SK-MEL-5 (cell line): ENCODE data around the gene SH3BP5. TPM values are rescaled to one million over a fixed set of nuclear protein-coding genes. Genes with fewer than 3 reads are reported as not detected.
A peak's percentile ranks its signal among the peaks of the same experiment; 100 is the strongest.
"Not testable (repeated sequence)": the region's sequence is repeated elsewhere in the genome, so short reads cannot be mapped to it uniquely, and the experiment has no call there.

Experiments
- DNase-seq: peaks from one replicate; pipeline ENCODE4 v3.0.0-alpha.2; 2016; ENCODE audit warnings: low read depth, low spot score
- in situ Hi-C: cut with HindIII; loops from 2 replicates; pipeline ENCODE4 v1.10.0; 2016; ENCODE audit warnings: low sequenced_read_pairs, high pct_unique_total_duplicates, low pct_unique_long_range_greater_than_20kb
- total RNA-seq: library from RNA; depleted of rRNA; stranded (reverse); fragments of >200 nt; shearing (Covaris generic); gene quantifications from 2 replicates; pipeline ENCODE4 v1.2.3, GENCODE V29; 2014

SH3BP5 gene
- total RNA-seq, 1 experiment from 2014 or later = 49.3 TPM

DNA sequence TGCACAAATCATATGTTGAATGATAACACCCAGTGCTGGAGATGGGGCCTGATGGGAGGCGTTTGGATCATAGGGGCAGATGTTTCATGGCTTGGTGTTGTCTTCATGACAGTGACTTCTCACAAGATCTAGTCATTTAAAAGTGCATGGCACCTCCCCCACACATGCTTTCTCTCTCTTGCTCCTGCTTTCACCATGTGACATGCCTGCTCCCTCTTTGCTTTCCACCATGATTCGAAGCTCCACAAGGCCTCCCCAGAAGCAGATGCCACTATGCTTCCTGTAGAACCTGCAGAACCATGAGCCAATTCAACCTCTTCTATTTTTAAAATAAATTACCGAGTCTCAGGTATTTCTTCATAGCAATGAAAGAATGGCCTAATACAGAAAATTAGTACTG is 17.8 kb upstream of the SH3BP5 start:
- no peak for DNase-seq
- in situ Hi-C loops = no loop called here

DNA sequence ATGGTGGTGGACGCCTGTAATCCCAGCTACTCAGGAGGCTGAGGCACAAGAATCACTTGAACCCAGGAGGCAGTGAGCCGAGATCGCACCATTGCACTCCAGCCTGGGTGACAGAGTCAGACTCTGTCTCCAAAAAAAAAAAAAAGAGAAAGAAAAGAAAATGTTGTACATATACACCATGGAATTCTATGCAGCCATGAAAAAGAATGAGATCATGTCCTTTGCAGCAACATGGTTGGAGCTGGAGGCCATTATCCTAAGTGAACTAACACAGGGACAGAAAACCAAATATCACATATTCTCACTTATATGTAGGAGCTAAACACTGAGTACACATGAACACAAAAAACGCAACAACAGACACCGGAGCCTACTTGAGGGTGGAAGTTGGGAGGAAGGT is 17.1 kb upstream of the SH3BP5 start:
- in situ Hi-C loops, DNase-seq: not testable (repeated sequence)

DNA sequence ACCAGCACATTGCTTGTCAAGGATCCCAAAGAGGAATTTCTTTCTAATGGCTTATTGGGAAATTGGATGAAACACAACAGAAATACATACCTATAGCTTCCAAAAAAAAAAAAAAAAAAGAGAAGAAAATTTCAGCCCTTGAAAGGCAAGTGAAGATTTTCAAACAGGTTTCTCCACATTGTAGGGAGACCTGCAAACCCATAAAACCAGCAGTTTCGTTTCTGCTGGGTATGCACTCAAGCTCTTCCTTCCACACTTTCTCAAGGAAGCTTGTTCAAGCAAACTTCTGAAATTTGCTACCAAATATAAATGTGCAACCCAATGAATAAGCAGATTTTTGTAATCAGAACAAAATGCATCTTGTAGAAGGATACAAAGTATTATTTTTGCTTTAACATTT is 15.9 kb upstream of the SH3BP5 start:
- DNase-seq = no peak
- in situ Hi-C loops = no loop called here

DNA sequence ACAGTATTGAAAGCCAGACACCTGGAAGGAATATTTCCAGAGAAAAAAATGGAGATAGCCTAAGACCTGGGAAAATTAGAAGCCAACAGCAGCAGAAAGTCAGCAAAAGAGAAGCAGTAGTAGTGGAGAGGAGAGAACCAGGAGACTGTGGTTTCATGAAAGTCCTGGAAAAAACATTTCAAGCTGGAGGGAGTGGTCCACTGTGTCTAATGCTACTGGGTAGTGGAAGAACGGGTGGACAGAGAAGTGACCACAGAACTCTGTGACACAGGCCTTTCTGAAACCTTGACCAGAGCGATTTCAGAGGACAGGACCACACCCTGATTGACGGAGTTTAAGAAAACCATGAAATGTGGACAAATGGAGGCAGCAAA is 15.3 kb upstream of the SH3BP5 start:
- in situ Hi-C loops = no loop called here
- no peak for DNase-seq

DNA sequence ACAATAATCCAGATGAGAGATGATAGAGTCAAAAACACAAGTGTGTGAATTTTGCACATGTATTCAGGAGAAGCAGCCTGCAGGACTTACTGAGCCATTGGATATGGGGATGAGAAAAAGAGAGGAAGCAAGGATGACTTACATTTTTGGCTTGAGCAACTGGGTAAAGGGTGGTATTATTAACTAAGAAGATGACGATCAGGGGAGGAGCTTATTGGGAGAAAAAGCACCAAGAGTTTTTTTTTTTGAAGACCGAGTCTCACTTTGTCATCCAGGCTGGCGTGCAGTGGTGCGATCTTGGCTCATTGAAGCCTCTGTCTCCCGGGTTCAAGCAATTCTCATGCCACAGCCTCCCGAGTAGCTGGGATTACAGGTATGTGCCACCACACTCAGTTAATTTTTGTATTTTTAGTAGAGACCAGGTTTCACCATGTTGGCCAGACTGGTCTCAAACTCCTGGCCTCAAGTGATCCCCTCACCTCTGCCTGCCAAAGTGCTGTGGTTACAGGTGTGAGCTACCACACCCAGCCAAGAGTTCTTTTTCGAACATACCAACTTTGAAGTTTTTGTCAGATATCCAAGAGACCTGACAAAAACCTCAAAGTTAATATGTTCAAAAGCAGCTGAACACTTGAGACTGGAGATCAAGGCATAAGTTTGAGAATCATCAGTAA is 14.8 kb upstream of the SH3BP5 start:
- in situ Hi-C loops = no loop called here
- DNase-seq = no peak

DNA sequence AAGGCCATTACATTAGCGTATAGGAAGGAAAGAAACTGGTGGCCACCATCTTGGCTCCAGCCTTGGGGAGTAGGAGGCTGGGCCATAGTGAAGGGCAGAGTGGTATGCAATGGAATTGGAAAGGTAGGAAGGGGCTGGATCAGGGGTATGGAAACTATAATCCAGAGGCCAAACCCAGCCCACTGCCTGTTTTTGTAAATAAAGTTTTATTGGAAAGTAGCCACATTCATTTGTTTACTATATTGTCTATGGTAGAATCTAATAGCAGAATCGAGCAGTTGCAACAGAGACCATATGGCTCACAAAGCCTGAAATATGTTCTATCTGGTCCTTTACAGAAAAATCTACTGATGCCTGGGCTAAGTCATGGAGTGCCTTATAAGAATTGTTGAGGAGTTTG is 14.1 kb upstream of the SH3BP5 start:
- DNase-seq = no peak
- in situ Hi-C loops = no loop called here

DNA sequence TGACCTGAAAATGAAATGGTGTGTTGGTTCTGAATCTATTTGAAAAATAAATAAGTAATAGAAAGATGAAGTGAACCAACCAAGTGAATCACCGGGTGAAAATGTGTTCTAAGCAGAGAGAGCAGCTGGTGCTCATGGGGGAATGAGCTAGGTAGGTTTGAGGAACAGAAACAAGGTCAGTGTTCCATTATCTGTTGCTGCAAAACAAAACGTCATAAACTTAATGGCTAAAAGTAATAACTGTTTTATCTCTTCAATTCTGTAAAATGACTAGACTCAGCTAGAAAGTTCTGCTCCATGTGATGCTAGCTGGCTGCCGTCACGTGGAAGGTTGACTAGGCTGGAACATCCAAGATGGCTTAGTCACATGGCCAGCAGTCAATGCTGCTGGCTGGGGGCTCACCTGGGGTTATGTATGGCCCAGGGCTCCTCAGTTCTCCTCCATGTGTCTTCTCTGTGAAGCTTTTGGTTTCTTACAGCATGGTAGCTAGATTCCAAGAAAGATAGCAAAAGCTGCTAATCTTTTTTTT is 13.3 kb upstream of the SH3BP5 start:
- in situ Hi-C loops = no loop called here
- DNase-seq = no peak

DNA sequence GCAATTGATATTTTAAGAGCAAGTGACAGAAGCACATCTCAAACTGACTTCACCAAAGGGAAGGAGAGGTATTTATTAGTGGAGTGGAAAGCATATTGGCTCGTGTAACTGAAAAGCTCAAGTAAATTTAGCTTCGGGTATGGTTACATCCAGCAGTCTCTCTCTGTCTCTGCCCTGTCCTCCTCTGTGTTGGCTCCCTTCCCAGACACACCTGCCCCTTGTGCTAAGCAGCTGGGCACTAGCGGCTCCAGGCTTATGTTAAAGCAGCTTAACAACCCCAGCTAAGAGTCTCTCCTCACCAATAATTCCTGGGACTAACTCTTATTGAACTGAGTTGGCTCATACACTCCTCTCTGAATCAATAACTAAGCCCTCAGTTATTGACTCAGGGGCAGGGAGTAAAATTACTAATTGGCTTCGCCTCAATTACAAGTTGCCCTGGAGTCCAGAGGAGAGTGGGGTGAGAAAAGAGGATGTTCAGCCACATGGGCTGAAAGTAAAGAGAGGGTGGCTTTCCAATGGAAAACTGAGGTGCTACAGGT is 12.8 kb upstream of the SH3BP5 start:
- in situ Hi-C loops = no loop called here
- DNase-seq = no peak

DNA sequence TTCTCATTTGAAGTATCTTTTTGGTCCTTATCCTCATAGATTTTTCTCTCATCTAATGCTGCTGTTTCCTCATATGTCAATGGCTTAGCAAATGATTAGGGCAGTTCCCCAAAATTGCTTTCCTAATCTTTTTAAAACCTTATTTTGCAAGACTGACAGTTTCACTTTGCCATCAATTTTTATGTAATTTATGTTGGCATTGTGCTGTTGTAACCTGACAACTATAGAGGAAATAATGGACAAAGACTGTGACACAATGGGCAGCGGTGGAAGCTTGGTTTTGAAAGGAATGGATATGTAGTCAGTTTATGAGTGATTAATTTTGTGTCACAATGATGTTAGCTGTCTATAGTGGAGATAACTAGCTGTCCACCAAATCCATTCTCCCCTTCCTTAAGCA is 10.6 kb upstream of the SH3BP5 start:
- DNase-seq = no peak
- in situ Hi-C loops = no loop called here

DNA sequence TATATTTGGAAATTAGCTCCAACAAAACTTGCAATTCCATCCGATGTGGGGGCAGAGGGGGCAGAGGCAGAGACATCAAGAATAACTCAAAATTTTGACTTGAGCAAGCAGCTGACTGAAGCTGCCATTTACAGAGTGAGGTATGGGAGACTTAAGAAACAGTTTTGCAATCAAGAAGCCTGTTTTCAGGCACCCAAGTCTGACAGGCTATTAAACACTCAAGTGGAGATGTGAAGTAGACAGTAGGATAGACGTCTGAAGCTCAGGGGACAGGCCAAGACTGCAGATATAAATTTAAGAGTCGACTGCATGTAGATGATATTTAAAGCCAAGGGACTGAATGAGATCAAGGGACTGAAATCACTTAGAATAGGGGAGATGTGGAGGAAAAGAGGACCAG is 9.9 kb upstream of the SH3BP5 start:
- no peak for DNase-seq
- in situ Hi-C loops = no loop called here

DNA sequence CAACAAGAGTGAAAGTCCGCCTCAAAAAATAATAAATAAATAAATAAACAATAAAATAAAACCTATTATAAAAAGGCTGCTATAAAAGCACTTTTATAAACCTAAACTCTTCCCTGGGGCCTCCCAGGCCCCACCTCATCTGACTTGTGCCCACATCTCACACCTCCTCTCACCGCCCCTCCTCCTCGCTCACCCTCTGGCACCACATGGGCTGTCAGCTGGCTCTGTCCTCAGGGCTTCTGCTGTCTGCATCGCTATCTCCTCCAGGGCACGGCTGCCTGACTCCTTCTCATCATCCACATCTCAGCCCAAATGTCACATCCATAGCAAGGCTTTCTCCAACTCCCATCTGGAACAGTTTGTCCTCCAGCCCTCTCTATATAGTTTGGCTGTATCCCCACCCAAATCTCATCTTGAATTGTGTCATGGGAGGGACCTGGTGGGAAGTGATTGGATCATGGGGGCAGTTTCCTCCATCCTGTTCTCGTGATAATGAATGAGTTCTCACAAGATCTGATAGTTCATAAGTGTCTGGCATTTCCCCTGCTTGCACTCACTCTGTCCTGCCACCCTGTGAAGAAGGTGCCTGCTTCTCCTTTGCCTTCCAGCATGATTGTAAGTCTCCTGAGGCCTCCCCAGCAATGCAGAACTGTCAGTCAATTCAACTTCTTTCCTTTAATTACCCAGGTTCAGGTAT is 8.8 kb upstream of the SH3BP5 start:
- DNase-seq = peak; percentile 81
- in situ Hi-C loops = no loop called here

DNA sequence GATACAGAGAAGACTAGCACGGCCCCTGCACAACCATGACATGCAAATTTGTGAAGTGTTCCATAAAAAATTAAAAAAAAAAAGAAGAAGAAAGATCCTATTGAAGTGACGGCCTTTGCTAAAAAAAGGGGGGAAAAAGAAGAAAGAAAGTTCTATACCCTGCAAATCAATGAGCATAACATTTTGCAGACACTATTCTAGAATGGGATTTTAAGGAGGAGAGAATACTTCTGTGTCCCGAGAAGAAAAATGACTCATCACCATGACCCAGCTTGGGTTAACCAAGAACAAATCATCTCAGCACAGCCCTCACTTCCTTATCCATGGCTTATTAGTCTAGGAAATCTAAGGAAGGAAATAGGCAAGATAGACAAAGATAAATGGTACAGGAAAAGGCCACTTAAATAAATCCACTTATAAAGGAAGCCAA is 7.4 kb upstream of the SH3BP5 start:
- DNase-seq = peak; percentile 68
- in situ Hi-C loops = no loop called here

DNA sequence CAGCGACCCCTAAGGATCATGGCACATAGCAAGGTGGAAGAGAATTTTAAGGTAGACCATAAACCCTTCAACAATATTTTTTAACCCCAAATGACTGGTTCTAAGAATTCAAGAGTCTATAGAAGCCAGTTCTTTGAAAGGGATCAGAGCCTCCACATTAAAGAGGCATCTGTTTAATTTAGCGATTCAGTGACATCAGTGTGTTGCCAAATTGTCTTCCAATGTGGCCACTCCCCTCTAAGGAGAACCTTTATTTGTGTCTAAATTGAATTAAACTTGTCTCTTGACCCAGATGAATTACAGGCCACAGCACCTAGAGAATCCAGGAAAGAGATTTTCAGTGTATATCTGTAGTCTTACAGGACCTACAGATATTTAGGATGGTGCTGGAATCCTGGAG is 6.6 kb upstream of the SH3BP5 start:
- in situ Hi-C loops = no loop called here
- DNase-seq = no peak

DNA sequence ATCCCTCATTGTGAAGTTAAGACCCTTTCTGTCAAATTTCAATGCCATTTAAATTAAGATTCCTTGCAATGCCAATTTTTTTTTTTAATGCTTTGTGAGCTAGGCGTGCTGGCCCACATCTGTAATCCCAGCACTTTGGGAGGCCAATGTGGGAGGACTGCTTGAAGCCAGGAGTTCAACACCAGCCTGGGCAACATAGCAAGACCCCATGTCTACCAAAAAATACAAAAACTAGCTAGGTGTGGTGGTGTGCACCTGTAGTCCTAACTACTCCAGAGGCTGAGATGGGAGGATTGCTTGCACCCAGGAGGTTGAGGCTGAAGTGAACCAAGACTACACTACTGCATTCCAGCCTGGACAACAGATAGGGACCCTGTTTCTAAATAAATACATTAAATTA is 5.6 kb upstream of the SH3BP5 start:
- no peak for DNase-seq
- in situ Hi-C loops = no loop called here

DNA sequence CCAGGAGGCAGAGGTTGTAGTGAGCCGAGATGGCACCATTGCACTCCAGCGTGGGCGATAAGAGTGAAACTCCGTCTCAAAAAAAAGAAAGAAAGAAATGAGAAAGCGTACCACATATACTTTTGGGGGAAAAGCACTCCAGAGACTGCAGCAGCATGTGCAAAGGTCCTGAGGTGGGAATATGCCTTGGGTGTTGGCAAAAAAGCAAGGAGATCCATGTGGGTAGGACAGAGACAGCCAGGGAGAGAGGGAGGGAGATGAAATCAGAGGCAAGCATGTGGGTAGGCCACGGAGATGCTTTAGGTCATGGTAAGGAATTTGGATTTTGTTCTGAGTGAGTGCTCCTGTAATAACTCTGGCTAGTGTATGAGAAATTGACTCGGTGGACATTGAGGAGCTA is 3.7 kb upstream of the SH3BP5 start:
- DNase-seq = no peak
- in situ Hi-C loops = no loop called here

DNA sequence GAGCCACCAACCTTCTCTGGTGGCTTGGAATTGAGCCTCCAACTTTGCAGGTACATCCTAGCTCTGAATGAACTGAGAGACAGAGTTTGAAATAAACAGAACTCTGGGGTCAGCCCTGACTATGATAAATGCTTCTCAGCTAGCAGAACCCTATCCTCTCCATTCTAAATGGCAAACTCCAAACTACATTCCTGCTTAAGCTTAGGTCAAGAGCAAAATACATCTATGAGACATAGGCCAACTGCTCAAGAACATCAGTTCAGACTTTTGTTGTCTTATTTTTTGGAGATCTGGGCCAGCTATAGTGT is 1.5 kb upstream of the SH3BP5 start:
- in situ Hi-C loops = no loop called here

DNA sequence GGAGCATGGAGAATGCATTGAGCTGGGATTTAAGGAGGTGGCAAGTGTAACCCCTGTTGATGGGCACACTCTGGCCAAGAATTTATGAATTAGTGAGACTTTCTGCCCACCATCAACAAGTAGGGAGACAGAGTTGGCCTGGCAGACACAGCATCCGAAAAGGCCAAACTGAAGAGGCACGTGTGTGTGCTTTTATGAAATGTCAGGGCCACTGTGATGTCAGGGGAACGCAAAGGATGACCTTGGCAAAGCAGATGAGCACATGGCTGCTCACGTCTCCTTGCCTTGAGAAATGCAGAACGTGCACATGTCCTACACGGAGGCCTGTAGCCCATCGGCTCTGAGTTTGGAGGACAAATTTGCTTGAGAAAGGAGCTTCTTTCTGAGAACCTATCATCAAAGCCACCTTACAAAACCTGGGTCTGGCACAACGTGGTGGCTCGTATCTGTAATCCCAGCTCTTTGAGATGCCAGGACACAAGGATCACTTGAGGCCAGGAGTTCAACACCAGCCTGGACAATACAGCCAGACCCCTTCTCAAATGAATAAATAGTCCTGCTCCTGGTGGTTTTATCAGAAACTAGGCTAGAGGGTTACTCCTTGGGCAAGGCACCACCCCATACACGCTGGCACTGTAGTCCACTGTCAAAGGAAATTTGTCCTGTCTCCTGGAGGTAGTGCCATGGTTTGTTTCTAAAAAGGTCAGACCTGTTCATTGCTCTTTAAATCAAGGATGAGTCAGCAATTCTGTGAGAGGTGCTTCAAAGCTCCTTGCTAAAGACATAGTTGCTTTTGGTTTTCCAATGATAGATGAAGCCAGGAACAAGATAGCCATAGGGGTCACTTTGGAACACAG is 941 bp upstream of the SH3BP5 start:
- no peak for DNase-seq
- in situ Hi-C loops = no loop called here

More for the DNA sequence above, 1.5 kb upstream of the SH3BP5 start:
- DNase-seq = no peak

DNA sequence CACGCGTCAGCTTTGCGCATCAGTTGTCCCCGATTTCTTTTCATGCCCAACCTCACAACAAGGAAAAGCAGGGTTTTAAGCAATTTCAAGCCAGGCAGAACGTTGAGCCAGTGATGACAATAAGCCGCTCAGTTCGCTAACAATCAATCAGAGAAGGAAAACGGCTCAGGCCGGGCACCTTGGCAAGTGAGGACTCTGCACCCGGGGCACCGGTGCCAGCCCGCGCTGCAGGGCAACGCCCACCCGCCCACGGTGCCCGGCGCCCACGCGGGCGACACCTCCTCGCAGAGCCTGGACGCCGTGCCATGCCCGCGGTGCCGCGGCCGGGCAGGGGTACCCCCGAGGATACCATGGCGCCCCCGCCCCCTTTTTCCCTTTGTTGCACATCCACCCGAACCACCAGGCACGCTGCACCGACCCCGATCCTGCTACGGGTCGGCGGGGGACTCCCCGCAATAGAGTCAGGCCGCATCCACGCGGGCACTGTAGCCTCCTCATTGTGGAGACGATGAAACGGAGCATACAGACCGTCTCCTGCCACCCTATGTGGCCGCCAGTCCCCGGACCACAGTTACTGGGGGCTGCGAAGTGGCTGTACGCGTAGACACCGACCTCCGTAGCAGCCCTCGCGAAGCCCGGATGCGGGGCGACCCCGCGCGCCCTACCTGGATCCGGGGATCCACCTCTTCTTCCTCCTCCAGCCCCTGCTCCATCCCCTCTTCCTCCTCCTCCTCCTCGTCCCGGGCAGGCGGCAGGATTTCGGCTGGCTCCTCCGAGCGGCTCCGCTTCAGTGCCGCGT is 581 bp downstream of the SH3BP5 start:
- in situ Hi-C loops = no loop called here

More for the DNA sequence above, 581 bp downstream of the SH3BP5 start:
- no peak for DNase-seq
